ENCODE data around the gene TMEM121. TPM values are rescaled to one million over a fixed set of nuclear protein-coding genes. Genes with fewer than 3 reads are reported as not detected.

The TMEM121 gene
- total and polyA plus RNA-seq, 4 donors, result 0.33 to 1.5 (median 0.37) TPM; not detected in 1

- TF ChIP-seq RAD21 (IDR thresholded peaks at IDR 0.05), result no peak
- TF ChIP-seq HNF4G (IDR thresholded peaks at IDR 0.05), result no peak
- no peak for TF ChIP-seq TAF1 (conservative IDR thresholded peaks at IDR 0.05)
- TF ChIP-seq, protein P1, sequence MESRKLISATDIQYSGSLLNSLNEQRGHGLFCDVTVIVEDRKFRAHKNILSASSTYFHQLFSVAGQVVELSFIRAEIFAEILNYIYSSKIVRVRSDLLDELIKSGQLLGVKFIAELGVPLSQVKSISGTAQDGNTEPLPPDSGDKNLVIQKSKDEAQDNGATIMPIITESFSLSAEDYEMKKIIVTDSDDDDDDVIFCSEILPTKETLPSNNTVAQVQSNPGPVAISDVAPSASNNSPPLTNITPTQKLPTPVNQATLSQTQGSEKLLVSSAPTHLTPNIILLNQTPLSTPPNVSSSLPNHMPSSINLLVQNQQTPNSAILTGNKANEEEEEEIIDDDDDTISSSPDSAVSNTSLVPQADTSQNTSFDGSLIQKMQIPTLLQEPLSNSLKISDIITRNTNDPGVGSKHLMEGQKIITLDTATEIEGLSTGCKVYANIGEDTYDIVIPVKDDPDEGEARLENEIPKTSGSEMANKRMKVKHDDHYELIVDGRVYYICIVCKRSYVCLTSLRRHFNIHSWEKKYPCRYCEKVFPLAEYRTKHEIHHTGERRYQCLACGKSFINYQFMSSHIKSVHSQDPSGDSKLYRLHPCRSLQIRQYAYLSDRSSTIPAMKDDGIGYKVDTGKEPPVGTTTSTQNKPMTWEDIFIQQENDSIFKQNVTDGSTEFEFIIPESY (IDR thresholded peaks at IDR 0.05), result no peak
Observed at GRCh38 chr14:105495101-105495989, 31.0 kb upstream of the TMEM121 start (continued).

DNA sequence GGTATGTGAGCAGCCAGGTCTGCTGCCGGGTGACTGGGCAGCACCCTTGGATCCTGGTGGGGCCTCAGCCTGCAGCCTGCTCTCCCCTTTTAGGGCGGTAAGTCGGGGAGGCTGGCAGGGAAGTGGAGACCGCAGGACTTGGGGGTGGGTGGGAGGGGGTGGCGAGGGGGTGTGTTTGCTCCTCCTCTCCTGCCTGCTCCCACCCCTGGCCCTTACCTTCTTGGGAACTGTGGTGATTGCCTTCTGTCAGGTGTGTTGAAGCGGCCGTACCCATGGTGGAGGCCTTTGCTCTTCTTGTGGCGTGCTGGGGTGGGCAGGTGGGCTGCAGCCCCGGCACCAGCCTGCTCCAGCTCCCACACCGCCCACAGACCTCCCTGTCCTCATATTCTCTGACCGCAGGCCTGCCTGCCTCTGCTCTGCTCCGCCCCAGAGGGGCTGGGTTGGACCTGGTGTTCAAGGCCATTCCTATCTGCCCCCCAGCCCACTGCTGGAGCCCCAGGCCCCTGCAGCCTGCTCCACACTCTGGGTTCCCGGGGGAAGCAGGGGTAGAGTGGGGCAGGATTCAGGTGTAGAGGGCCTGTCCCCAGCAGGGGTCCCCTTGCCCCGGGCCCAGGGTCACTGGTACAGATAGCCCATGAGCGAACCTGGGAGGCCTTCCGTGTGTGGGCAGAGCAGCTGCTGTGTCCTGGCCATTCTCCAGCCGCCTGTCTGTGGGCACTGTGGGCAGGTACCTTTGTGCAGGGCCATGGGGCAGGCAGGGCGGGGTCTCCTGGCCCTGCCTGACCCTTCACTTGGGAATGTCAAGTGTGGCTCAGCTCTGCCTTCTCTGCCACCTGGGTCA lies 30.2 kb upstream of the TMEM121 start:
- no peak for DNase-seq (ENCODE audit: low spot score)
- 39% methylated on average over 18 of the region's 18 CpGs for WGBS
- Histone ChIP-seq H3K27ac (ENCODE audit: low read depth in 1 of 2, low read length in 2 of 2) (peak overlapping the region; percentile 77 to 87), H3K27me3 (ENCODE audit: control insufficient read depth in 4 of 4, insufficient read depth in 4 of 4, low read length in 3 of 4) (no peaks in the 10 kb centered on the region), H3K4me1 (ENCODE audit: control insufficient read depth in 4 of 4, insufficient read depth in 4 of 4, low read length in 3 of 4) (peaks cover 16 to 76% (median 60%) of the 10 kb centered on the region in 4 donors), H3K36me3 (ENCODE audit: control insufficient read depth in 4 of 4, insufficient read depth in 3 of 4, low read depth in 1 of 4, low read length in 3 of 4) (no peaks in the 10 kb centered on the region), H3K9me3 (ENCODE audit: control insufficient read depth in 4 of 4, low read length in 3 of 4) (no peaks in the 10 kb centered on the region), H3K9ac (ENCODE audit: low read depth in 1 of 2, low read length in 2 of 2) (peak overlapping the region in 1 of 2 donors; percentile 16), H3K4me3 (ENCODE audit: low read depth in 1 of 3, low read length in 3 of 3) (peak overlapping the region in 2 of 3 donors; percentile 1 to 36)
- TF ChIP-seq HNF4A (conservative IDR thresholded peaks at IDR 0.05) (peak in 1 of 2 donors; percentile 70), RXRA (IDR thresholded peaks at IDR 0.05) (peak in 1 of 2 donors; percentile 63), ATF3 (IDR thresholded peaks at IDR 0.05) (no peak)

DNA sequence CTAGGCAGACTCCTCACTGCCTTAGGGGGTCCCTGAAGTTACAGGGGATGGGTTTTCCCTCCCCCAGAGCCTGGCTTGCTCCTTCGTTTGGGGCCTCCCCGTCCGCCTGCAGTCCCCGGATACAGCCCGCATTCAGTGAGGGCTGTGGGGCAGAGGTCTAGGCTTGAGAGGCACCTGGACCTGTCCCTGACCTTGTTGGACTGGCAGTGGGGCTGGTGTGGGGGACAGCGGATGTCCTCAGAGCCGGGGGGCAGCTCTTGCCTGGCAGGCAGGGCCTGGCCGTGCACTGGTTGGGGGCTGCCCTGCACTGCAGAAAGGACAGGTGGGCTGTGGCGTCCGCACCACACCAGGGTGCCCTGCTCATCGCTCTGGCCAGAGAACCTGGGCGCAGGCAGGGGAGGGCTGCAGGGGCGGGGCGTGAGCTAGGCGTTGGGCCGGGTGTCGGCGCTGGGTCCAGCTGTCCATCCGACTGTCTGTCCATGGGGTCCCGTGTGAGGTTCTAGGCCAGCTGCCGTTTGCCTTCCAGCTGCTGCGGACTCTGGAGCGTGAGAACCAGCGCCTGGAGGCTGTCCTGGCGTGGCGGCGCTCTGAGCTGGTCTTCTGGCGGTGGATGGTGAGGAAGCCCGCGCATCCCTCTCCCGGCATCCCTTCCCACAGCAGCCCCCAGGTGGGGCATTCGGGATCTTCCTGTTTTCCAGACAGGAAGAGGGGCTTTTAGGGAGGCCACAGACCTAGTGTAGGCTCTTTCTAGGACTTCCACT lies 29.4 kb upstream of the TMEM121 start:
- TF ChIP-seq FOXA1 (IDR thresholded peaks at IDR 0.05), result no peak
- TF ChIP-seq GABPA (IDR thresholded peaks at IDR 0.05 in 1 of 2, conservative IDR thresholded peaks at IDR 0.05 in 1 of 2), result no peak
- no peak for TF ChIP-seq HNF4G (IDR thresholded peaks at IDR 0.05)
- TF ChIP-seq TAF1 (conservative IDR thresholded peaks at IDR 0.05), result no peak
- no peak for TF ChIP-seq ATF3 (IDR thresholded peaks at IDR 0.05)
- no peak for TF ChIP-seq YY1 (IDR thresholded peaks at IDR 0.05)
- no peak for TF ChIP-seq JUND (IDR thresholded peaks at IDR 0.05)
- no peak for DNase-seq (ENCODE audit: low spot score)

More for the DNA sequence above, 29.4 kb upstream of the TMEM121 start:
- Histone ChIP-seq H3K4me3 (ENCODE audit: low read depth in 1 of 3, low read length in 3 of 3) (no peak overlapping the region), H3K4me1 (ENCODE audit: control insufficient read depth in 4 of 4, insufficient read depth in 4 of 4, low read length in 3 of 4) (peaks cover 12 to 69% (median 53%) of the 10 kb centered on the region in 4 donors), H3K9ac (ENCODE audit: low read depth in 1 of 2, low read length in 2 of 2) (peak overlapping the region in 1 of 2 donors; percentile 16), H3K36me3 (ENCODE audit: control insufficient read depth in 4 of 4, insufficient read depth in 3 of 4, low read depth in 1 of 4, low read length in 3 of 4) (no peaks in the 10 kb centered on the region), H3K27ac (ENCODE audit: low read depth in 1 of 2, low read length in 2 of 2) (peak overlapping the region; percentile 77 to 87), H3K9me3 (ENCODE audit: control insufficient read depth in 4 of 4, low read length in 3 of 4) (no peaks in the 10 kb centered on the region), H3K27me3 (ENCODE audit: control insufficient read depth in 4 of 4, insufficient read depth in 4 of 4, low read length in 3 of 4) (no peaks in the 10 kb centered on the region)
- 50% methylated on average over 32 of the region's 32 CpGs for WGBS
